ENCODE results near the gene METTL3.

DNA sequence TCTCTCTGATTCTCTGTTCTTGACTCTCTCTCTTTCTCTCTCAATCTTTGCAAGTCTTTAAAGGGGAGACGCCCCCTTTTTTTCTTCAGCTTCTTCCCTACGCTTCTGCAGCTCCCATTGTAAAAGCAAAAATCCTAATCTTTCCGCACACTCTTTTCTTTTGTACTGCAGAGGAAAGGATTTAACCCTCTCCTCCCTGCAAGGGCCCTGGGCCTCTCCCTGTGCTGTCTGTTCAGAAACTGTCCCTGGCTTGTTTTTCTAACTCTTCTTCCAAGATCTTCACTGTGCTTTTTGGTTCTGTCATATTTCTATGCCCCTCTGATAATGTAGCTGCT is 25.9 kb upstream of the METTL3 start:
- no peak for TF ChIP-seq EP300 (IDR thresholded peaks at IDR 0.05)
- TF ChIP-seq, protein P1, sequence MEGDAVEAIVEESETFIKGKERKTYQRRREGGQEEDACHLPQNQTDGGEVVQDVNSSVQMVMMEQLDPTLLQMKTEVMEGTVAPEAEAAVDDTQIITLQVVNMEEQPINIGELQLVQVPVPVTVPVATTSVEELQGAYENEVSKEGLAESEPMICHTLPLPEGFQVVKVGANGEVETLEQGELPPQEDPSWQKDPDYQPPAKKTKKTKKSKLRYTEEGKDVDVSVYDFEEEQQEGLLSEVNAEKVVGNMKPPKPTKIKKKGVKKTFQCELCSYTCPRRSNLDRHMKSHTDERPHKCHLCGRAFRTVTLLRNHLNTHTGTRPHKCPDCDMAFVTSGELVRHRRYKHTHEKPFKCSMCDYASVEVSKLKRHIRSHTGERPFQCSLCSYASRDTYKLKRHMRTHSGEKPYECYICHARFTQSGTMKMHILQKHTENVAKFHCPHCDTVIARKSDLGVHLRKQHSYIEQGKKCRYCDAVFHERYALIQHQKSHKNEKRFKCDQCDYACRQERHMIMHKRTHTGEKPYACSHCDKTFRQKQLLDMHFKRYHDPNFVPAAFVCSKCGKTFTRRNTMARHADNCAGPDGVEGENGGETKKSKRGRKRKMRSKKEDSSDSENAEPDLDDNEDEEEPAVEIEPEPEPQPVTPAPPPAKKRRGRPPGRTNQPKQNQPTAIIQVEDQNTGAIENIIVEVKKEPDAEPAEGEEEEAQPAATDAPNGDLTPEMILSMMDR (IDR thresholded peaks at IDR 0.05), result no peak
